Suppressor macrophage treated with lipopolysaccharide for 4 hours (primary cell): ENCODE data around the gene SLC38A1.
A peak's percentile ranks its signal among the peaks of the same experiment; 100 is the strongest.

Experiments used
- DNase-seq: peaks from one replicate; pipeline ENCODE4 v3.0.0-alpha.2; 2020

SLC38A1 gene

GRCh38 chr12:46227616-46228015, 41.2 kb downstream of the SLC38A1 start:
- peak; percentile 51 for DNase-seq

GRCh38 chr12:46224386-46224785, 44.5 kb downstream of the SLC38A1 start:
- no peak for DNase-seq

- DNase-seq, result no peak
Observed at GRCh38 chr12:46223047-46223446, 45.8 kb downstream of the SLC38A1 start.

GRCh38 chr12:46222636-46223035, 46.2 kb downstream of the SLC38A1 start:
- no peak for DNase-seq

GRCh38 chr12:46221255-46222128, 47.4 kb downstream of the SLC38A1 start:
- DNase-seq, result no peak

GRCh38 chr12:46219877-46220655, 48.8 kb downstream of the SLC38A1 start:
- DNase-seq, result peak; percentile 73

GRCh38 chr12:46219132-46219876, 49.5 kb downstream of the SLC38A1 start:
- DNase-seq, result no peak

- DNase-seq, result peak; percentile 27
Observed at GRCh38 chr12:46218322-46219095, 50.3 kb downstream of the SLC38A1 start.

GRCh38 chr12:46217541-46218321, 51.1 kb downstream of the SLC38A1 start:
- peak; percentile 85 for DNase-seq

GRCh38 chr12:46214668-46215436, 54.0 kb downstream of the SLC38A1 start:
- DNase-seq, result peak; percentile 50

GRCh38 chr12:46212108-46212982, 56.5 kb downstream of the SLC38A1 start:
- no peak for DNase-seq

GRCh38 chr12:46210873-46211439, 57.9 kb downstream of the SLC38A1 start:
- DNase-seq, result no peak

GRCh38 chr12:46209914-46210872, 58.6 kb downstream of the SLC38A1 start:
- no peak for DNase-seq

- DNase-seq, result no peak
Observed at GRCh38 chr12:46209170-46209569, 59.7 kb downstream of the SLC38A1 start.

GRCh38 chr12:46208370-46208769, 60.5 kb downstream of the SLC38A1 start:
- no peak for DNase-seq

GRCh38 chr12:46207644-46208043, 61.2 kb downstream of the SLC38A1 start:
- DNase-seq, result no peak

- no peak for DNase-seq
Observed at GRCh38 chr12:46206471-46206870, 62.4 kb downstream of the SLC38A1 start.

GRCh38 chr12:46205294-46205693, 63.5 kb downstream of the SLC38A1 start:
- no peak for DNase-seq
